Skeletal muscle tissue (tissue), 4 donors: ENCODE measurements around the gene FAM3A. TPM values are rescaled to one million over a fixed set of nuclear protein-coding genes. Genes with fewer than 3 reads are reported as not detected.

ENCODE experiments used
- H3K27ac ChIP-seq: one replicate; pipeline ENCODE4 v1.7.0; 2013; ENCODE audit warnings: mild to moderate bottlenecking, low read depth, low read length, inconsistent platforms
- H3K27me3 ChIP-seq, 3 donors: one replicate each; pipeline ENCODE4 v1.7.0; 2013; ENCODE audit warnings: low read length in 3 of 3; ENCODE audit not compliant: control insufficient read depth in 3 of 3, insufficient read depth in 3 of 3
- H3K36me3 ChIP-seq, 3 donors: one replicate each; pipeline ENCODE4 v1.7.0; 2013; ENCODE audit warnings: low read length in 3 of 3; ENCODE audit not compliant: control insufficient read depth in 3 of 3, insufficient read depth in 3 of 3
- H3K4me1 ChIP-seq, 3 donors: one replicate each; pipeline ENCODE4 v1.7.0; 2013; ENCODE audit warnings: low read length in 3 of 3, mild to moderate bottlenecking in 3 of 3; ENCODE audit not compliant: control insufficient read depth in 3 of 3, insufficient read depth in 3 of 3
- H3K4me3 ChIP-seq, 3 donors: one replicate each; pipeline ENCODE4 v1.7.0; 2013; ENCODE audit warnings: low read length in 3 of 3
- H3K9ac ChIP-seq, 3 donors: one replicate each; pipeline ENCODE4 v1.7.0; 2013; ENCODE audit warnings: low read length in 3 of 3, mild to moderate bottlenecking in 3 of 3, moderate library complexity in 2 of 3, low read depth in 1 of 3
- H3K9me3 ChIP-seq, 3 donors: one replicate each; pipeline ENCODE4 v1.7.0; 2013; ENCODE audit warnings: low read length in 3 of 3; ENCODE audit not compliant: control insufficient read depth in 3 of 3
- total RNA-seq: library from RNA; depleted of rRNA; stranded (reverse); fragments of >200 nt; gene quantifications from one replicate; pipeline ENCODE4 v1.2.3, GENCODE V29; 2014
- donor health status: Osteomylitis.

Gene FAM3A
- total RNA-seq, 1 donor from 2014 or later = 15.7 TPM

DNA sequence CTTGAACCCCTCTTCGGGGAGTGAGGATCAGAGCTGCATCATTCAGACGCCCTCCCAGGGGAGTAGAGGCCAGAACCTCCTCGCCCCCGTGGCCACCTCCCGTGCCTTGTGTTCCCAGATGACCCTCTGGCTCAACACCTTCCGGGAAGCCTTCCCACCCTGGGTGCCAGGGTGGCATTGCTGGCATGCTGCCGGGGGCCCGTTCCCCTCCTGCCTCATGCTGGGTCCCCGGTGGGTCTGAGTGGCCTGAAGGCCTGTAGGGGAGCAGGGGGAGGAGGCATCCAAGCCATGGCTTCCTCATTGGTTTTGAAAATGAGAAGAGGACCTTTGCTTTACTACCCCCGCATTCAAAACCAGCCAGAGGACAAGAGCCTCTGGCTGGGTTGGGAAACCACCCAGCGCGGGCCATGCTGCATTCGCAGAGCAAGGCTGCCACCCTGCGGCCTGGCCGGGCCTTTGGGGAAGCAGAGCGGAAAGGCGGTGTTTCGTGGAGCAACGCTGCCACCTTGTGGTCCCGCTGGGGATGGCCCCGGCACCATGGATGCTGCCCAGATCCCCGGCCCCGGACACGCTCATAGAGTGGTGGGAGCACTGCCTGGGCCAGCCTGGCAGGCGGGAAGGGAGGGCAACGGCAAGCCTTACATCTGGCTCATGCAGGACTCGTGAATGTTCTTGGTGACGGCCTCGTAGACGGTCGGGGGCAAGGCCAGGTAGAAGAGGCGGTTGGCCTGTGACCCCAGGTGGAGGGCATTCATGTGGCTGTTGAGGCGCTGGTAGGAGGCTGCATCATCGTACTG lies 18.7 kb upstream of the FAM3A start:
- peak overlapping the region in 1 of 3 donors; percentile 16 for H3K9ac ChIP-seq
- peaks cover 0 to 7% (median 6%) of the 10 kb centered on the region in 3 donors for H3K4me1 ChIP-seq
- no peaks in the 10 kb centered on the region for H3K9me3 ChIP-seq
- H3K4me3 ChIP-seq = no peak overlapping the region
- no peak overlapping the region for H3K27ac ChIP-seq
- peaks cover 5 to 20% (median 13%) of the 10 kb centered on the region in 3 donors for H3K36me3 ChIP-seq
- no peaks in the 10 kb centered on the region for H3K27me3 ChIP-seq

DNA sequence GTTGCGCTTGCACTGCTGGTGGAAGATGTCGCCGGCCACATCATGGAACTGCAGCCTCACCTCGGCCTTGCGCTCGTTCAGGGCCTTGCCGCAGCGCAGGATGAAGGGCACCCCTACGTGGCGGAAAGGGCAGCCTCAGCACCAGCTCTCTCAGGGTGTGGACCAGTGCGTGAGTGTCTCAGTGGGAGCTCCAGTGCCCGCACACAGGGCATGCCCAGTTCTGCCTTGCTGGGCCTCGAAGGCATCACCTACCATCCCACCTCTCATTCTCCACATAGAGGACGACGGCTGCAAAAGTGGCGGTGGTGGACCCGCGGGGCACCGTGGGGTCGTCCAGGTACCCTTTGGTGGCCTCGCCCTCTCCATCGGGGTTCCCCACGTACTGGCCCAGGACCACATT lies 16.7 kb upstream of the FAM3A start:
- Histone ChIP-seq H3K36me3 (peaks cover 5 to 20% (median 13%) of the 10 kb centered on the region in 3 donors), H3K4me1 (peaks cover under 1 to 7% (median 6%) of the 10 kb centered on the region in 3 donors), H3K27ac (no peak overlapping the region), H3K9me3 (no peaks in the 10 kb centered on the region), H3K27me3 (no peaks in the 10 kb centered on the region), H3K4me3 (no peak overlapping the region), H3K9ac (no peak overlapping the region)

DNA sequence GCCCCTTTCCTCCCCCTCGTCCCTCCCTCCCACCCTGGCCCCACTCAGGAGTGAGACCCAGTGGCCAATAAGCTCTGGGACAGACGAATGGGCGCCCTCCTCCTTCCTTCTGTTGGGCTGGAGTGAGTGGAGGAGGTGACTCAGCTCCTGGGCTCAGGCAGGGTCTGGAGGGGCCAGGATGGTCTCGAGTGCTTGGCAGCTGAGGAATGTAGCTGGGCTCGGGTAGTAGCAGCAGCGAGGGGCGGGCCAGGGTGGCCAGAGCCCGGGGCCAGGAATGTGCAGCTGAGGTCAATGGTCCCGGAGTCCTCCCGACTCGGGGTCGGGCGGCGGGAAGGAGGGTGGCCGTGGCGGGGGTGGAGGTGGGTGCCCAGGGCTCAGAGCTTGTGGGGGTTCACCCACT lies 15.6 kb upstream of the FAM3A start:
- no peak overlapping the region for H3K9ac ChIP-seq

DNA sequence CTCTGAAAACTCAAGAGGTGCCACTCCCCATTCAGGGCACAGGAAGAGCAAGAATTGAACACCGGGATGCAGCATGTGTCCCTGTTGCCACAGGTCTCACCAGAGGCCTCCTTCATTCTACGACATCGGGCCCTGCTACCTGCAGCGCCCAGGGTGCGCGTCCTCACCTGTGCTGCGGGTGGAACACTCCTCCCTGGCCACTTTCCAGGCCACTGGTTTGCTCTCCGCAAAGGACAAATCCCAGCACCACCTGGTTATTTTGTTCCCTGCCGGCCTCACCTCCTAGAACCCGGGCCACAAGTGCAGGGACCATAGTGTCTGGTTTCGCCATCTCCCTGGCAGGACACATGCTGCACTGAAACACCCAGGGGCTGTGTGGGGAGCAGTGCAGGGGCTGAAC lies 14.3 kb upstream of the FAM3A start:
- Histone ChIP-seq H3K4me3 (no peak overlapping the region), H3K36me3 (peaks cover 5 to 18% (median 10%) of the 10 kb centered on the region in 3 donors), H3K27ac (no peak overlapping the region)

More for the DNA sequence above, 15.6 kb upstream of the FAM3A start:
- no peaks in the 10 kb centered on the region for H3K9me3 ChIP-seq
- H3K4me1 ChIP-seq = peaks cover 8 to 16% (median 14%) of the 10 kb centered on the region in 3 donors
- no peak overlapping the region for H3K4me3 ChIP-seq
- peaks cover 5 to 20% (median 13%) of the 10 kb centered on the region in 3 donors for H3K36me3 ChIP-seq
- H3K27me3 ChIP-seq = no peaks in the 10 kb centered on the region
- H3K27ac ChIP-seq = no peak overlapping the region

GRCh38 chrX:154529206-154529612 lies 13.2 kb upstream of the FAM3A start:
- H3K9ac ChIP-seq = no peak overlapping the region
- H3K27me3 ChIP-seq = no peaks in the 10 kb centered on the region

More for the DNA sequence above, 14.3 kb upstream of the FAM3A start:
- Histone ChIP-seq H3K9ac (no peak overlapping the region), H3K27me3 (no peaks in the 10 kb centered on the region), H3K4me1 (peaks cover 8 to 16% (median 14%) of the 10 kb centered on the region in 3 donors), H3K9me3 (no peaks in the 10 kb centered on the region)

GRCh38 chrX:154526901-154527675 lies 11.1 kb upstream of the FAM3A start:
- Histone ChIP-seq H3K9ac (peak overlapping the region; percentile 68 to 79 (median 77)), H3K9me3 (no peaks in the 10 kb centered on the region), H3K27me3 (no peaks in the 10 kb centered on the region), H3K27ac (peak overlapping the region; percentile 76), H3K4me1 (peaks cover 8 to 9% (median 8%) of the 10 kb centered on the region in 3 donors), H3K4me3 (peak overlapping the region; percentile 62 to 65 (median 64)), H3K36me3 (no peaks in the 10 kb centered on the region)

More at GRCh38 chrX:154529206-154529612, 13.2 kb upstream of the FAM3A start:
- peaks cover 5 to 15% (median 8%) of the 10 kb centered on the region in 3 donors for H3K36me3 ChIP-seq
- H3K4me1 ChIP-seq = peaks cover 8 to 9% (median 9%) of the 10 kb centered on the region in 3 donors
- no peak overlapping the region for H3K27ac ChIP-seq
- H3K4me3 ChIP-seq = no peak overlapping the region
- H3K9me3 ChIP-seq = no peaks in the 10 kb centered on the region

GRCh38 chrX:154525606-154526490 lies 9.8 kb upstream of the FAM3A start:
- Histone ChIP-seq H3K36me3 (no peaks in the 10 kb centered on the region), H3K27ac (no peak overlapping the region), H3K4me1 (peaks cover 8 to 9% (median 8%) of the 10 kb centered on the region in 3 donors), H3K9me3 (no peaks in the 10 kb centered on the region), H3K9ac (no peak overlapping the region), H3K27me3 (no peaks in the 10 kb centered on the region), H3K4me3 (no peak overlapping the region)

DNA sequence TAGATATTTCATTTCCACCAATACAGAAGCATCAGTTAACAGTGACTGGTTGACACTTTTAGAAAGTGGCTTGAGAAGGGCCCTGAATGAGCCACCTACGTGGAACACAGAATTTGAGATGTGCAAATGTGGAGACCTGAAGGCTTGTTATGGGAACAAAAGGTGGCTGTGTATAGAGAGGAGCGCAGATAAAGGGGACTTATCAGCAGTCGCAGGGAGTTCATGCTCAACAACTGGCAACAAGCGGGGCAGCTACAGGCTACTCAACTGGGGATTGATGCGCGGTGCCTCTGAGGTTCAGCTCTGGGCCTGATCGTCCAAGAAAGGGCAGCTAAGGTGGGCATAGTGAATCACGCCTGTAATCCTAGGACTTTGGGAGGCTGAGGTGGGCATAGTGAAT lies 3.4 kb upstream of the FAM3A start:
- Histone ChIP-seq H3K36me3 (no peaks in the 10 kb centered on the region), H3K9ac (no peak overlapping the region), H3K27ac (no peak overlapping the region), H3K4me3 (no peak overlapping the region), H3K27me3 (no peaks in the 10 kb centered on the region), H3K4me1 (peaks cover 11 to 16% (median 13%) of the 10 kb centered on the region in 3 donors), H3K9me3 (no peaks in the 10 kb centered on the region)

GRCh38 chrX:154517101-154517781 lies 1.2 kb upstream of the FAM3A start:
- H3K27me3 ChIP-seq = no peaks in the 10 kb centered on the region
- no peaks in the 10 kb centered on the region for H3K36me3 ChIP-seq
- peaks cover 11 to 16% (median 13%) of the 10 kb centered on the region in 3 donors for H3K4me1 ChIP-seq
- no peaks in the 10 kb centered on the region for H3K9me3 ChIP-seq
- peak overlapping the region; percentile 80 for H3K27ac ChIP-seq
- H3K4me3 ChIP-seq = peak overlapping the region; percentile 76 to 80 (median 79)
- peak overlapping the region in 2 of 3 donors; percentile 55 to 85 for H3K9ac ChIP-seq
